ENCODE data around the gene S100A7.
"Not testable (repeated sequence)": the region's sequence is repeated elsewhere in the genome, so short reads cannot be mapped to it uniquely, and the experiment has no call there.

S100A7 gene

GRCh38 chr1:153474347-153474746, 13.9 kb upstream of the S100A7 start:
- TF ChIP-seq MAX (IDR thresholded peaks at IDR 0.05; ENCODE audit: low read depth, low read length) (no peak), CTCF (IDR thresholded peaks at IDR 0.05; ENCODE audit: low read depth, low read length) (no peak), MYC (IDR thresholded peaks at IDR 0.05; ENCODE audit: low read depth, low read length) (no peak), POLR2A (IDR thresholded peaks at IDR 0.05; ENCODE audit: extremely low read depth, insufficient read length) (no peak)
- H3K4me3 ChIP-seq (ENCODE audit: low read depth, low read length) = no peak overlapping the region
- no peak for DNase-seq (ENCODE audit: low read depth)

- TF ChIP-seq CTCF (IDR thresholded peaks at IDR 0.05; ENCODE audit: low read depth, low read length) = no peak
- no peak for TF ChIP-seq POLR2A (IDR thresholded peaks at IDR 0.05; ENCODE audit: extremely low read depth, insufficient read length)
- TF ChIP-seq MAX (IDR thresholded peaks at IDR 0.05; ENCODE audit: low read depth, low read length) = no peak
- TF ChIP-seq MYC (IDR thresholded peaks at IDR 0.05; ENCODE audit: low read depth, low read length) = no peak
- no peak overlapping the region for H3K4me3 ChIP-seq (ENCODE audit: low read depth, low read length)
- peak; percentile 83 for DNase-seq (ENCODE audit: low read depth)
Observed at GRCh38 chr1:153470707-153471106, 10.3 kb upstream of the S100A7 start.

- H3K4me3 ChIP-seq (ENCODE audit: low read depth, low read length) = no peak overlapping the region
- TF ChIP-seq CTCF (IDR thresholded peaks at IDR 0.05; ENCODE audit: low read depth, low read length) (no peak), POLR2A (IDR thresholded peaks at IDR 0.05; ENCODE audit: extremely low read depth, insufficient read length) (no peak), MAX (IDR thresholded peaks at IDR 0.05; ENCODE audit: low read depth, low read length) (no peak), MYC (IDR thresholded peaks at IDR 0.05; ENCODE audit: low read depth, low read length) (no peak)
- DNase-seq (ENCODE audit: low read depth) = no peak
Observed at GRCh38 chr1:153466908-153467307, 6.5 kb upstream of the S100A7 start.

- peak; percentile 66 for TF ChIP-seq CTCF (IDR thresholded peaks at IDR 0.05; ENCODE audit: low read depth, low read length)
- peak; percentile 83; the same call in 1 of the 2 replicates for TF ChIP-seq MYC (IDR thresholded peaks at IDR 0.05; ENCODE audit: low read depth, low read length)
- peak; percentile 90 for TF ChIP-seq MAX (IDR thresholded peaks at IDR 0.05; ENCODE audit: low read depth, low read length)
- no peak for TF ChIP-seq POLR2A (IDR thresholded peaks at IDR 0.05; ENCODE audit: extremely low read depth, insufficient read length)
- H3K4me3 ChIP-seq (ENCODE audit: low read depth, low read length) = no peak overlapping the region
- DNase-seq (ENCODE audit: low read depth) = peak; percentile 58
Observed at GRCh38 chr1:153465811-153466636, 5.6 kb upstream of the S100A7 start.

GRCh38 chr1:153462741-153463140, 2.3 kb upstream of the S100A7 start:
- not testable (repeated sequence) for H3K4me3 ChIP-seq (ENCODE audit: low read depth, low read length); DNase-seq (ENCODE audit: low read depth)

GRCh38 chr1:153459655-153460054, 796 bp downstream of the S100A7 start:
- DNase-seq (ENCODE audit: low read depth) = no peak
- TF ChIP-seq MYC (IDR thresholded peaks at IDR 0.05; ENCODE audit: low read depth, low read length) (no peak), CTCF (IDR thresholded peaks at IDR 0.05; ENCODE audit: low read depth, low read length) (no peak), POLR2A (IDR thresholded peaks at IDR 0.05; ENCODE audit: extremely low read depth, insufficient read length) (no peak)
- no peak overlapping the region for H3K4me3 ChIP-seq (ENCODE audit: low read depth, low read length)

Measured in NB4 (cell line).